Measurements from ENCODE around the gene WDR45B.

Gene WDR45B

GRCh38 chr17:82648165-82648668 is at the start of gene WDR45B:
TSS of gene WDR45B (minus strand) at chr17:82648444. CDS start at chr17:82648340, 104 bp downstream.
- TF ChIP-seq TAF1 (IDR thresholded peaks at IDR 0.05; ENCODE audit: low read depth) = peak; percentile 90
- TF ChIP-seq TEAD4 (IDR thresholded peaks at IDR 0.05) = 0 out of 2 replicates have a peak, but pooled peaks have one; percentile 34
- 0 out of 2 replicates have a peak, but pooled peaks have one; percentile 30 for TF ChIP-seq USF1 (IDR thresholded peaks at IDR 0.05)
- peak; percentile 64 for TF ChIP-seq YY1 (IDR thresholded peaks at IDR 0.05; ENCODE audit: low read depth)
- peak; percentile 45; the same call in 1 of the 2 replicates for TF ChIP-seq EP300 (IDR thresholded peaks at IDR 0.05; ENCODE audit: borderline replicate concordance)
- TF ChIP-seq EGR1 (IDR thresholded peaks at IDR 0.05) = no peak; the same call in 1 of the 2 replicates
- TF ChIP-seq TCF12 (IDR thresholded peaks at IDR 0.05; ENCODE audit: low read depth) = 0 out of 2 replicates have a peak, but pooled peaks have one; percentile 22
- TF ChIP-seq, protein P1, sequence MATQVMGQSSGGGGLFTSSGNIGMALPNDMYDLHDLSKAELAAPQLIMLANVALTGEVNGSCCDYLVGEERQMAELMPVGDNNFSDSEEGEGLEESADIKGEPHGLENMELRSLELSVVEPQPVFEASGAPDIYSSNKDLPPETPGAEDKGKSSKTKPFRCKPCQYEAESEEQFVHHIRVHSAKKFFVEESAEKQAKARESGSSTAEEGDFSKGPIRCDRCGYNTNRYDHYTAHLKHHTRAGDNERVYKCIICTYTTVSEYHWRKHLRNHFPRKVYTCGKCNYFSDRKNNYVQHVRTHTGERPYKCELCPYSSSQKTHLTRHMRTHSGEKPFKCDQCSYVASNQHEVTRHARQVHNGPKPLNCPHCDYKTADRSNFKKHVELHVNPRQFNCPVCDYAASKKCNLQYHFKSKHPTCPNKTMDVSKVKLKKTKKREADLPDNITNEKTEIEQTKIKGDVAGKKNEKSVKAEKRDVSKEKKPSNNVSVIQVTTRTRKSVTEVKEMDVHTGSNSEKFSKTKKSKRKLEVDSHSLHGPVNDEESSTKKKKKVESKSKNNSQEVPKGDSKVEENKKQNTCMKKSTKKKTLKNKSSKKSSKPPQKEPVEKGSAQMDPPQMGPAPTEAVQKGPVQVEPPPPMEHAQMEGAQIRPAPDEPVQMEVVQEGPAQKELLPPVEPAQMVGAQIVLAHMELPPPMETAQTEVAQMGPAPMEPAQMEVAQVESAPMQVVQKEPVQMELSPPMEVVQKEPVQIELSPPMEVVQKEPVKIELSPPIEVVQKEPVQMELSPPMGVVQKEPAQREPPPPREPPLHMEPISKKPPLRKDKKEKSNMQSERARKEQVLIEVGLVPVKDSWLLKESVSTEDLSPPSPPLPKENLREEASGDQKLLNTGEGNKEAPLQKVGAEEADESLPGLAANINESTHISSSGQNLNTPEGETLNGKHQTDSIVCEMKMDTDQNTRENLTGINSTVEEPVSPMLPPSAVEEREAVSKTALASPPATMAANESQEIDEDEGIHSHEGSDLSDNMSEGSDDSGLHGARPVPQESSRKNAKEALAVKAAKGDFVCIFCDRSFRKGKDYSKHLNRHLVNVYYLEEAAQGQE (IDR thresholded peaks at IDR 0.05; ENCODE audit: low read depth) = no peak
- no peak for TF ChIP-seq NFIC (IDR thresholded peaks at IDR 0.05)
- no peak for TF ChIP-seq FOXM1 (IDR thresholded peaks at IDR 0.05; ENCODE audit: borderline replicate concordance, low read depth)
- no peak for TF ChIP-seq CEBPB (IDR thresholded peaks at IDR 0.05)
- peak; percentile 75 for TF ChIP-seq MAX (IDR thresholded peaks at IDR 0.05)
- no peak for TF ChIP-seq CREB1 (IDR thresholded peaks at IDR 0.05; ENCODE audit: low read depth)
- no peak for TF ChIP-seq RAD21 (IDR thresholded peaks at IDR 0.05; ENCODE audit: low read depth)

GRCh38 chr17:82697808-82698064 is 49.5 kb upstream of the WDR45B start:
- peak; percentile 80; the same call in 1 of the 2 replicates for TF ChIP-seq ZBTB7A (IDR thresholded peaks at IDR 0.05; ENCODE audit: low read depth)
- TF ChIP-seq TCF12 (IDR thresholded peaks at IDR 0.05; ENCODE audit: low read depth) = no peak

GRCh38 chr17:82696916-82697807 is 48.9 kb upstream of the WDR45B start:
- TF ChIP-seq EGR1 (IDR thresholded peaks at IDR 0.05) (no peak), FOXM1 (IDR thresholded peaks at IDR 0.05; ENCODE audit: borderline replicate concordance, low read depth) (no peak), MAX (IDR thresholded peaks at IDR 0.05) (no peak), TEAD4 (IDR thresholded peaks at IDR 0.05) (no peak), USF1 (IDR thresholded peaks at IDR 0.05) (no peak), CREB1 (IDR thresholded peaks at IDR 0.05; ENCODE audit: low read depth) (no peak), RAD21 (IDR thresholded peaks at IDR 0.05; ENCODE audit: low read depth) (no peak), ZBTB7A (IDR thresholded peaks at IDR 0.05; ENCODE audit: low read depth) (no peak), TAF1 (IDR thresholded peaks at IDR 0.05; ENCODE audit: low read depth) (no peak), TCF12 (IDR thresholded peaks at IDR 0.05; ENCODE audit: low read depth) (no peak), CEBPB (IDR thresholded peaks at IDR 0.05) (no peak), YY1 (IDR thresholded peaks at IDR 0.05; ENCODE audit: low read depth) (no peak), NFIC (IDR thresholded peaks at IDR 0.05) (no peak), EP300 (IDR thresholded peaks at IDR 0.05; ENCODE audit: borderline replicate concordance) (no peak)
- TF ChIP-seq, protein P1 (IDR thresholded peaks at IDR 0.05; ENCODE audit: low read depth) = no peak

GRCh38 chr17:82696259-82696658 is 48.0 kb upstream of the WDR45B start:
- no peak for TF ChIP-seq NFIC (IDR thresholded peaks at IDR 0.05)
- TF ChIP-seq TAF1 (IDR thresholded peaks at IDR 0.05; ENCODE audit: low read depth) = no peak
- no peak for TF ChIP-seq FOXM1 (IDR thresholded peaks at IDR 0.05; ENCODE audit: borderline replicate concordance, low read depth)
- TF ChIP-seq CREB1 (IDR thresholded peaks at IDR 0.05; ENCODE audit: low read depth) = no peak
- no peak for TF ChIP-seq MAX (IDR thresholded peaks at IDR 0.05)
- TF ChIP-seq, protein P1 (IDR thresholded peaks at IDR 0.05; ENCODE audit: low read depth) = no peak
- TF ChIP-seq CEBPB (IDR thresholded peaks at IDR 0.05) = no peak
- no peak for TF ChIP-seq TCF12 (IDR thresholded peaks at IDR 0.05; ENCODE audit: low read depth)
- TF ChIP-seq EP300 (IDR thresholded peaks at IDR 0.05; ENCODE audit: borderline replicate concordance) = no peak
- TF ChIP-seq ZBTB7A (IDR thresholded peaks at IDR 0.05; ENCODE audit: low read depth) = no peak
- TF ChIP-seq RAD21 (IDR thresholded peaks at IDR 0.05; ENCODE audit: low read depth) = no peak
- no peak for TF ChIP-seq USF1 (IDR thresholded peaks at IDR 0.05)
- TF ChIP-seq EGR1 (IDR thresholded peaks at IDR 0.05) = no peak
- no peak for TF ChIP-seq TEAD4 (IDR thresholded peaks at IDR 0.05)
- TF ChIP-seq YY1 (IDR thresholded peaks at IDR 0.05; ENCODE audit: low read depth) = no peak

All from Ishikawa (cell line).